GM12892 (cell line): ENCODE measurements around the gene MALAT1.

Experiments
- POLR2A ChIP-seq: IDR thresholded peaks from 2 replicates; pipeline ENCODE4 v1.6.1; 2011; ENCODE audit warnings: low read depth, low read length, control low read depth
- TAF1 ChIP-seq: IDR thresholded peaks from 2 replicates; pipeline ENCODE4 v1.6.1; 2011; ENCODE audit warnings: low read depth, mild to moderate bottlenecking, control low read depth, low read length, borderline replicate concordance

DNA sequence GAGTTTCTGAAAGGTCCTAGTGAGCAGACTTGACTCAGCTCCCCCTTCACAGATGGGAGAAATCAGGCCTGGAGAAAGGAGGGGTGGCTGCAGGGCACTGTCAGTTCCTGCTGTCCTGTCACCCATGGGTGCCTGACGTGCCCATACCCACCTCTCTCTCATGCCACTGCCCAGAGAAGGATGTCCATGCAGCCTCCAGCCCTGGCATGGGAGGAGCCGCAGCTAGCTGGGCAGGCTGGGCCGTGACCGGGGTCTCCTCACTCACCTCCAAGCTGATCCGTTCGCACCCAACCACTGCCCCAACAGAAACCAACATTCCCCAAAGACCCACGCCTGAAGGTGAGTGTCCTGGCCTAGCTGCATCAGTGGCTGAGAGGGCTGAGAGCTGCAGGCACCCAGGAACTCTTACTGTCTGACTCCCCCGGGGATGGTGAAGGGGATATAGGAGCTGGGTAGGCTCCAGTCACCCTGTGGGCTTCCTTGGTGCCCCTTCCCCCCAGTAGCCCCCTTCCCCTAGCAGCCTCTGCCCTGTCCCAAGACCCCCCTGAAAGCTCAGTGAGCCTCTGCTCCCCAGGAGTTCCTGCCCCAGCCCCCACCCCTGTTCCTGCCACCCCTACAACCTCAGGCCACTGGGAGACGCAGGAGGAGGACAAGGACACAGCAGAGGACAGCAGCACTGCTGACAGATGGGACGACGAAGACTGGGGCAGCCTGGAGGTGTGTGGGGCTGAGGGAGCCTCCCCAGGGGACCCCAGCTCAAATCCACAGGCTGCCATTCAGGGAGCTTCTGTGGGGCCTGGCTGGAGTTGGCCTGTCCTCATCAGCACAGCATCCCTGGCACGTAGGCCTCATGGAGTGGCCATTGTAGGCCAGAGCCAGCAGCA is 37.8 kb downstream of the MALAT1 start:
- TF ChIP-seq POLR2A (0 out of 2 replicates have a peak, but pooled peaks have one; percentile 10), TAF1 (no peak)
